Purkinje cell (primary cell): ENCODE results near the gene KRTAP10-8. TPM values are rescaled to one million over a fixed set of nuclear protein-coding genes. Genes with fewer than 3 reads are reported as not detected.

Experiments
- polyA plus RNA-seq: library from polyadenylated mRNA; unstranded; fragments of >200 nt; fragmentation: Nextera tagmentation; gene quantifications from 2 replicates; pipeline ENCODE4 v1.2.1, GENCODE V29; 2014

Gene KRTAP10-8
- polyA plus RNA-seq, result not detected in 2 replicates

GRCh38 chr21:44612029-44612486 lies at the start of gene KRTAP10-8:
Gene KRTAP10-8, plus strand, starts transcription at chr21:44612079. Its CDS starts 22 bp downstream, at chr21:44612101.

GRCh38 chr21:44573630-44574456 lies 38.0 kb upstream of the KRTAP10-8 start, which contains the start of gene KRTAP10-4:
Gene KRTAP10-4, plus strand, starts transcription at chr21:44573729. Its CDS starts 30 bp downstream, at chr21:44573759.

GRCh38 chr21:44580231-44580821 lies 31.6 kb upstream of the KRTAP10-8 start, which contains the start of gene KRTAP10-5:
Gene KRTAP10-5, minus strand, starts transcription at chr21:44580604. Its CDS starts 26 bp downstream, at chr21:44580578.

GRCh38 chr21:44592446-44593311 lies 19.2 kb upstream of the KRTAP10-8 start, which contains the start of gene KRTAP10-6:
Gene KRTAP10-6, minus strand, starts transcription at chr21:44592505. Its CDS starts 21 bp downstream, at chr21:44592484.

GRCh38 chr21:44600118-44600978 lies 11.5 kb upstream of the KRTAP10-8 start, which contains the start of gene KRTAP10-7:
Gene KRTAP10-7, plus strand, starts transcription at chr21:44600597. Its CDS starts 25 bp downstream, at chr21:44600622.

GRCh38 chr21:44626673-44627143 lies 14.8 kb downstream of the KRTAP10-8 start, which contains the start of gene KRTAP10-9:
Gene KRTAP10-9, plus strand, starts transcription at chr21:44627093. Its CDS starts 79 bp downstream, at chr21:44627172.

GRCh38 chr21:44637018-44637850 lies 25.4 kb downstream of the KRTAP10-8 start, which contains the start of gene KRTAP10-10:
Gene KRTAP10-10, plus strand, starts transcription at chr21:44637356. Its CDS starts 62 bp downstream, at chr21:44637418.

GRCh38 chr21:44646366-44647221 lies 34.7 kb downstream of the KRTAP10-8 start, which contains the start of gene KRTAP10-11:
Gene KRTAP10-11, plus strand, starts transcription at chr21:44646414. Its CDS starts 45 bp downstream, at chr21:44646459.

GRCh38 chr21:44654576-44655175 lies 42.8 kb downstream of the KRTAP10-8 start, which contains the start of gene KRTAP12-4:
Gene KRTAP12-4, minus strand, starts transcription at chr21:44654659. Its CDS starts 45 bp downstream, at chr21:44654614.

GRCh38 chr21:44657635-44658540 lies 46.0 kb downstream of the KRTAP10-8 start, which contains the start of gene KRTAP12-3:
Gene KRTAP12-3, plus strand, starts transcription at chr21:44657932. Its CDS starts 48 bp downstream, at chr21:44657980.

Other genes with a start within 250 kb of the KRTAP10-8 start
- gene LRRC3, start 156.6 kb upstream of the KRTAP10-8 start, polyA plus RNA-seq, result not detected in 2 replicates
- gene KRTAP10-1, start 71.9 kb upstream of the KRTAP10-8 start, polyA plus RNA-seq, result not detected in 2 replicates
- not detected in 2 replicates for gene KRTAP10-2, start 60.6 kb upstream of the KRTAP10-8 start, polyA plus RNA-seq
- not detected in 2 replicates for gene KRTAP10-3, start 53.3 kb upstream of the KRTAP10-8 start, polyA plus RNA-seq
- not detected in 2 replicates for gene KRTAP10-4, start 38.4 kb upstream of the KRTAP10-8 start, polyA plus RNA-seq
- gene KRTAP10-5, start 31.5 kb upstream of the KRTAP10-8 start, polyA plus RNA-seq, result not detected in 2 replicates
- gene KRTAP10-6, start 19.6 kb upstream of the KRTAP10-8 start, polyA plus RNA-seq, result not detected in 2 replicates
- not detected in 2 replicates for gene KRTAP10-7, start 11.5 kb upstream of the KRTAP10-8 start, polyA plus RNA-seq
- gene KRTAP10-9, start 15.0 kb downstream of the KRTAP10-8 start, polyA plus RNA-seq, result not detected in 2 replicates
- gene KRTAP10-10, start 25.3 kb downstream of the KRTAP10-8 start, polyA plus RNA-seq, result not detected in 2 replicates
- not detected in 2 replicates for gene KRTAP10-11, start 34.3 kb downstream of the KRTAP10-8 start, polyA plus RNA-seq
- not detected in 2 replicates for gene KRTAP12-4, start 42.6 kb downstream of the KRTAP10-8 start, polyA plus RNA-seq
- not detected in 2 replicates for gene KRTAP12-3, start 45.9 kb downstream of the KRTAP10-8 start, polyA plus RNA-seq
- gene KRTAP12-2, start 54.8 kb downstream of the KRTAP10-8 start, polyA plus RNA-seq, result not detected in 2 replicates
- gene KRTAP12-1, start 70.1 kb downstream of the KRTAP10-8 start, polyA plus RNA-seq, result not detected in 2 replicates
- gene KRTAP10-12, start 85.1 kb downstream of the KRTAP10-8 start, polyA plus RNA-seq, result not detected in 2 replicates
- gene TSPEAR, start 99.5 kb downstream of the KRTAP10-8 start, polyA plus RNA-seq, result not detected in 2 replicates
- gene UBE2G2, start 189.7 kb downstream of the KRTAP10-8 start, polyA plus RNA-seq, result 18.6 and 38.5 TPM in 2 replicates
- 66.7 and 90.6 TPM in 2 replicates for gene SUMO3, start 206.0 kb downstream of the KRTAP10-8 start, polyA plus RNA-seq